Neuronal stem cell (in vitro differentiated cells): ENCODE data around the gene TSPAN14.
A peak's percentile ranks its signal among the peaks of the same experiment; 100 is the strongest.

Source experiments
- DNase-seq: peaks from one replicate; pipeline ENCODE4 v3.0.0-alpha.2; 2013; ENCODE audit warnings: low spot score
- H2AFZ ChIP-seq: one replicate; pipeline ENCODE4 v1.6.1; 2013; ENCODE audit warnings: mild to moderate bottlenecking, low read length, inconsistent platforms
- H2AK5ac ChIP-seq: 2 replicates; pipeline ENCODE4 v1.6.1; 2013; ENCODE audit warnings: low read depth, mild to moderate bottlenecking, inconsistent platforms, low read length, moderate library complexity, mixed read lengths
- H2BK120ac ChIP-seq: 2 replicates; pipeline ENCODE4 v1.6.1; 2013; ENCODE audit warnings: low read depth, mild to moderate bottlenecking, inconsistent platforms, low read length, moderate library complexity, mixed read lengths
- H2BK12ac ChIP-seq: one replicate; pipeline ENCODE4 v1.6.1; 2013; ENCODE audit warnings: low read length, inconsistent platforms
- H2BK15ac ChIP-seq: 2 replicates; pipeline ENCODE4 v1.6.1; 2013; ENCODE audit warnings: mild to moderate bottlenecking, low read length, inconsistent platforms, mixed read lengths
- H2BK5ac ChIP-seq: one replicate; pipeline ENCODE4 v1.6.1; 2013; ENCODE audit warnings: inconsistent platforms, mild to moderate bottlenecking, low read length, moderate library complexity
- H3K14ac ChIP-seq: one replicate; pipeline ENCODE4 v1.6.1; 2013; ENCODE audit warnings: low read length, inconsistent platforms
- H3K18ac ChIP-seq: 2 replicates; pipeline ENCODE4 v1.6.1; 2013; ENCODE audit warnings: low read length, inconsistent platforms
- H3K23ac ChIP-seq: 2 replicates; pipeline ENCODE4 v1.6.1; 2013; ENCODE audit warnings: low read depth, mild to moderate bottlenecking, mixed read lengths, low read length, inconsistent platforms; ENCODE audit not compliant: poor library complexity
- H3K27ac ChIP-seq: replicated peaks from 3 replicates; pipeline ENCODE4 v1.5.1; 2013; ENCODE audit warnings: low read length, inconsistent platforms
- H3K27me3 ChIP-seq, 3 experiments: 2 replicates each; pipeline ENCODE4 v1.6.1; 2013; ENCODE audit warnings: low read length in 3 of 3, mild to moderate bottlenecking in 2 of 3, inconsistent platforms in 1 of 3, low read depth in 1 of 3, mixed read lengths in 1 of 3, moderate library complexity in 1 of 3; ENCODE audit not compliant: control insufficient read depth in 3 of 3, insufficient read depth in 3 of 3
- H3K36me3 ChIP-seq, 2 donors: replicated peaks in 1 of 2; 2 replicates each; pipeline ENCODE4 v1.6.1; 2013; ENCODE audit warnings: low read length in 2 of 2; ENCODE audit not compliant: control insufficient read depth in 2 of 2, insufficient read depth in 2 of 2
- H3K4ac ChIP-seq: 2 replicates; pipeline ENCODE4 v1.6.1; 2013; ENCODE audit warnings: inconsistent platforms, mild to moderate bottlenecking, low read length, moderate library complexity
- H3K4me1 ChIP-seq, 2 donors: 1 replicate in 1 of 2; 2 replicates in 1 of 2; pipeline ENCODE4 v1.6.1; 2013; ENCODE audit warnings: low read length in 2 of 2, low read depth in 1 of 2; ENCODE audit not compliant: control insufficient read depth in 2 of 2, insufficient read depth in 1 of 2
- H3K4me2 ChIP-seq: one replicate; pipeline ENCODE4 v1.6.1; 2013; ENCODE audit warnings: mild to moderate bottlenecking, low read length, inconsistent platforms; ENCODE audit not compliant: insufficient read depth, poor library complexity, severe bottlenecking
- H3K4me3 ChIP-seq, 2 donors: 2 replicates each; pipeline ENCODE4 v1.5.1; 2013; ENCODE audit warnings: low read length in 2 of 2, mild to moderate bottlenecking in 2 of 2, inconsistent platforms in 1 of 2, moderate library complexity in 1 of 2
- H3K79me1 ChIP-seq: one replicate; pipeline ENCODE4 v1.6.1; 2013; ENCODE audit warnings: low read depth, mild to moderate bottlenecking, inconsistent platforms, low read length, moderate library complexity
- H3K9ac ChIP-seq: one replicate; pipeline ENCODE4 v1.6.1; 2013; ENCODE audit warnings: mild to moderate bottlenecking, low read depth, low read length, inconsistent platforms; ENCODE audit not compliant: poor library complexity
- H3K9me3 ChIP-seq, 2 donors: replicated peaks in 1 of 2; 2 replicates each; pipeline versions ENCODE3 to v1.6.1; 2013; ENCODE audit warnings: low read length in 2 of 2, mild to moderate bottlenecking in 2 of 2, inconsistent platforms in 1 of 2, low read depth in 1 of 2, mixed read lengths in 1 of 2, moderate library complexity in 1 of 2; ENCODE audit not compliant: control insufficient read depth in 2 of 2, insufficient read depth in 1 of 2
- H4K8ac ChIP-seq: one replicate; pipeline ENCODE4 v1.6.1; 2013; ENCODE audit warnings: low read depth, mild to moderate bottlenecking, inconsistent platforms, low read length, moderate library complexity
- H4K91ac ChIP-seq: one replicate; pipeline ENCODE4 v1.6.1; 2013; ENCODE audit warnings: low read length, low read depth, mild to moderate bottlenecking, inconsistent platforms; ENCODE audit not compliant: poor library complexity
- WGBS, 2 donors: extraction: QIAGEN DNeasy Blood & Tissue Kit; methylation state at CpG; one replicate each; pipeline ENCODE4 v1.1.7; 2013; ENCODE audit warnings: missing lambda C conversion rate in 2 of 2, mixed read lengths in 1 of 2; ENCODE audit not compliant: insufficient read length in 2 of 2, insufficient replicate concordance in 1 of 2; ENCODE audit errors: extremely low coverage in 2 of 2; 5-methylcytosine and 5-hydroxymethylcytosine counted together

Gene TSPAN14

GRCh38 chr10:80462299-80462980 is 8.3 kb downstream of the TSPAN14 start:
- Histone ChIP-seq H3K27ac (peak overlapping the region; percentile 99), H3K27me3 (no peaks in the 10 kb centered on the region), H4K91ac (no peak overlapping the region), H3K9me3 (no peaks in the 10 kb centered on the region), H2AFZ (no peak overlapping the region), H2BK120ac (no peak overlapping the region), H2BK15ac (no peak overlapping the region), H2AK5ac (peak overlapping the region; percentile 4), H3K4me3 (no peak overlapping the region), H3K9ac (no peak overlapping the region), H3K4me1 (peaks cover 75 to 77% of the 10 kb centered on the region in 2 donors), H3K4ac (no peak overlapping the region), H2BK12ac (no peak overlapping the region), H3K18ac (peak overlapping the region; percentile 41), H3K36me3 (peaks cover 0 to 14% of the 10 kb centered on the region in 2 donors), H3K79me1 (peaks cover 6% of the 10 kb centered on the region), H3K4me2 (no peak overlapping the region), H2BK5ac (no peak overlapping the region), H3K23ac (no peak overlapping the region), H4K8ac (no peak overlapping the region), H3K14ac (no peak overlapping the region)
- WGBS, 2 donors: no CpG with 5 or more reads among the region's 7 CpGs
- DNase-seq: no peak

GRCh38 chr10:80462981-80463741 is 9.1 kb downstream of the TSPAN14 start:
- Histone ChIP-seq H4K8ac (no peak overlapping the region), H3K4ac (no peak overlapping the region), H3K36me3 (peaks cover 0 to 7% of the 10 kb centered on the region in 2 donors), H2AK5ac (peak overlapping the region; percentile 4), H3K27ac (peak overlapping the region; percentile 99), H3K4me3 (no peak overlapping the region), H2BK15ac (no peak overlapping the region), H3K9me3 (no peaks in the 10 kb centered on the region), H2BK120ac (peak overlapping the region; percentile 100), H4K91ac (no peak overlapping the region), H3K4me1 (peaks cover 77 to 79% of the 10 kb centered on the region in 2 donors), H3K79me1 (peaks cover 6% of the 10 kb centered on the region), H3K4me2 (no peak overlapping the region), H3K9ac (no peak overlapping the region), H2BK5ac (no peak overlapping the region), H3K18ac (peak overlapping the region; percentile 41), H3K23ac (no peak overlapping the region), H3K14ac (no peak overlapping the region), H3K27me3 (no peaks in the 10 kb centered on the region), H2BK12ac (no peak overlapping the region), H2AFZ (no peak overlapping the region)
- DNase-seq: no peak
- WGBS, 2 donors: no CpG with 5 or more reads among the region's 5 CpGs

DNA sequence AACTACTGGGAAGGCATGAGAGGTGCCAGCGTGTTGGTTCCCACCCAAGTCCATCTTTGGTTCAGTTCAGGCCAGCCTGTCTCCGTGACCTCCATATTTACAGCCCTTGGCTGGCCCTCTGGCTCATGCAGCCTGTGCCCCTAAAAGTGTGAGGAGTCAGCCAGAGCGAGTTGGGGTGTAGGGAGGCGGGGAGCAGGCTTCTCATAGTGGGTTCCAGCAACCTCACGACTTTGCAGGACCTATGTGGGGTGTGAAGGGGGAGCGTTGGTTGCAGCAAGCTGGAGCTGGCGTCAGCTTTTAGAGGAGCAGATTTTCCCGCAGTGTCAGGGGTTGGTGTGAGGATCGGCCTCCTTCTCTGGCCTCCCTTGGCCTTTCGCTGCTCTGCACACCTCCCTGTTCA is 9.8 kb downstream of the TSPAN14 start:
- Histone ChIP-seq H3K14ac (no peak overlapping the region), H3K4ac (peak overlapping the region; percentile 12), H2BK120ac (peak overlapping the region; percentile 100), H2BK12ac (peak overlapping the region; percentile 11), H4K91ac (peak overlapping the region; percentile 100), H3K9ac (peak overlapping the region; percentile 65), H3K4me3 (no peak overlapping the region), H3K36me3 (peaks cover 0 to 7% of the 10 kb centered on the region in 2 donors), H2BK15ac (no peak overlapping the region), H3K79me1 (peaks cover 6% of the 10 kb centered on the region), H4K8ac (no peak overlapping the region), H3K9me3 (no peaks in the 10 kb centered on the region), H3K18ac (peak overlapping the region; percentile 97), H2BK5ac (peak overlapping the region; percentile 98), H3K27me3 (no peaks in the 10 kb centered on the region), H2AFZ (no peak overlapping the region), H3K23ac (no peak overlapping the region), H3K4me2 (no peak overlapping the region), H3K27ac (peak overlapping the region; percentile 99), H2AK5ac (peak overlapping the region; percentile 94), H3K4me1 (peaks cover 77 to 82% of the 10 kb centered on the region in 2 donors)
- no peak for DNase-seq
- no CpG with 5 or more reads among the region's 10 CpGs for WGBS, 2 donors
